HEK293 (cell line): Measurements from ENCODE around the gene EMP3.
A peak's percentile ranks its signal among the peaks of the same experiment; 100 is the strongest.

Source experiments
- HIC1 ChIP-seq: fragments of 450-650 bp; formaldehyde crosslinking; IDR thresholded peaks from 2 replicates; pipeline ENCODE4 v1.5.1; 2016; ENCODE audit warnings: missing biosample characterization, missing genetic modification characterization
- KLF9 ChIP-seq: fragments of 450-650 bp; formaldehyde crosslinking; IDR thresholded peaks from 2 replicates; pipeline ENCODE4 v1.5.1; 2016; ENCODE audit warnings: missing biosample characterization, missing genetic modification characterization, low read depth
- MEIS1 ChIP-seq: sonication (generic); formaldehyde crosslinking; IDR thresholded peaks from 2 replicates; pipeline ENCODE4 v1.8.1; 2022; ENCODE audit warnings: missing genetic modification reagents, mild to moderate bottlenecking, borderline replicate concordance
- SCRT2 ChIP-seq: fragments of 450-650 bp; formaldehyde crosslinking; IDR thresholded peaks from 2 replicates; pipeline ENCODE4 v1.5.1; 2016; ENCODE audit warnings: missing biosample characterization, missing genetic modification characterization
- ZBTB1 ChIP-seq: fragments of 450-650 bp; formaldehyde crosslinking; IDR thresholded peaks from 2 replicates; pipeline ENCODE4 v1.5.1; 2016; ENCODE audit warnings: missing biosample characterization, missing genetic modification characterization
- ZBTB20 ChIP-seq: fragments of 450-650 bp; formaldehyde crosslinking; IDR thresholded peaks from 2 replicates; pipeline ENCODE4 v1.5.1; 2016; ENCODE audit warnings: missing biosample characterization, missing genetic modification characterization
- ZBTB6 ChIP-seq: fragments of 450-650 bp; formaldehyde crosslinking; IDR thresholded peaks from 2 replicates; pipeline ENCODE4 v1.5.1; 2017; ENCODE audit warnings: missing biosample characterization, missing genetic modification characterization
- ZBTB7A ChIP-seq: fragments of 450-650 bp; formaldehyde crosslinking; IDR thresholded peaks from 2 replicates; pipeline ENCODE4 v1.5.1; 2016; ENCODE audit warnings: low read depth, missing biosample characterization, missing genetic modification characterization
- ZBTB8A ChIP-seq: fragments of 450-650 bp; formaldehyde crosslinking; IDR thresholded peaks from 2 replicates; pipeline ENCODE4 v1.5.1; 2016; ENCODE audit warnings: missing biosample characterization, missing genetic modification characterization
- ZFHX2 ChIP-seq: fragments of 450-650 bp; formaldehyde crosslinking; conservative IDR thresholded peaks from 2 replicates; pipeline ENCODE4 v1.5.1; 2016; ENCODE audit warnings: missing biosample characterization, missing genetic modification characterization
- ZNF146 ChIP-seq: fragments of 450-650 bp; formaldehyde crosslinking; IDR thresholded peaks from 2 replicates; pipeline ENCODE4 v1.5.1; 2016; ENCODE audit warnings: missing biosample characterization, missing genetic modification characterization
- ZNF341 ChIP-seq: fragments of 450-650 bp; formaldehyde crosslinking; IDR thresholded peaks from 2 replicates; pipeline ENCODE4; 2016; ENCODE audit warnings: low read depth, missing biosample characterization, missing genetic modification characterization
- ZNF354C ChIP-seq: fragments of 450-650 bp; formaldehyde crosslinking; IDR thresholded peaks from 2 replicates; pipeline ENCODE4 v1.5.1; 2016; ENCODE audit warnings: missing biosample characterization, missing genetic modification characterization, low read depth, borderline replicate concordance
- ZNF48 ChIP-seq: fragments of 450-650 bp; formaldehyde crosslinking; IDR thresholded peaks from 2 replicates; pipeline ENCODE4 v1.5.1; 2016; ENCODE audit warnings: missing biosample characterization, missing genetic modification characterization
- ZNF501 ChIP-seq: fragments of 450-650 bp; formaldehyde crosslinking; IDR thresholded peaks from 2 replicates; pipeline ENCODE4 v1.5.1; 2016; ENCODE audit warnings: missing biosample characterization, missing genetic modification characterization
- ZNF530 ChIP-seq: fragments of 450-650 bp; formaldehyde crosslinking; IDR thresholded peaks from 2 replicates; pipeline ENCODE4 v1.5.1; 2016; ENCODE audit warnings: low read depth, missing biosample characterization, missing genetic modification characterization
- ZNF544 ChIP-seq: fragments of 450-650 bp; formaldehyde crosslinking; IDR thresholded peaks from 2 replicates; pipeline ENCODE4 v1.5.0; 2017; ENCODE audit warnings: missing biosample characterization, missing genetic modification characterization
- ZNF555 ChIP-seq: fragments of 450-650 bp; formaldehyde crosslinking; conservative IDR thresholded peaks from 2 replicates; pipeline ENCODE4 v1.5.1; 2017; ENCODE audit warnings: missing biosample characterization, mild to moderate bottlenecking, missing genetic modification characterization, inconsistent platforms
- ZNF596 ChIP-seq: fragments of 450-650 bp; IDR thresholded peaks from 2 replicates; pipeline ENCODE4 v1.5.0; 2018; ENCODE audit warnings: missing biosample characterization, mild to moderate bottlenecking, missing genetic modification characterization, moderate library complexity
- ZNF660 ChIP-seq: fragments of 450-650 bp; IDR thresholded peaks from 2 replicates; pipeline ENCODE4 v1.5.1; 2018; ENCODE audit warnings: missing biosample characterization, mild to moderate bottlenecking, missing genetic modification characterization
- ZNF707 ChIP-seq: fragments of 450-650 bp; formaldehyde crosslinking; IDR thresholded peaks from 2 replicates; pipeline ENCODE4 v1.5.1; 2016; ENCODE audit warnings: missing biosample characterization, missing genetic modification characterization
- TF ChIP-seq, protein P1 (sequence below): IDR thresholded peaks from 2 replicates; pipeline ENCODE4 v1.6.1; 2011; ENCODE audit warnings: mild to moderate bottlenecking, low read depth, low read length, borderline replicate concordance
- TF ChIP-seq, protein P2 (sequence below): fragments of 450-650 bp; formaldehyde crosslinking; IDR thresholded peaks from 2 replicates; pipeline ENCODE4 v1.5.1; 2016; ENCODE audit warnings: missing biosample characterization, missing genetic modification characterization
- TF ChIP-seq, protein P3 (sequence below): fragments of 450-650 bp; formaldehyde crosslinking; conservative IDR thresholded peaks from 2 replicates; pipeline ENCODE4 v1.5.1; 2016; ENCODE audit warnings: low read depth, missing biosample characterization, missing genetic modification characterization
- TF ChIP-seq, protein P4 (sequence below): fragments of 450-650 bp; formaldehyde crosslinking; IDR thresholded peaks from 2 replicates; pipeline ENCODE4 v1.5.1; 2016; ENCODE audit warnings: missing biosample characterization, missing genetic modification characterization

EMP3 gene

GRCh38 chr19:48308631-48309586 lies 16.4 kb upstream of the EMP3 start (continued):
- TF ChIP-seq HIC1 (tag by site-specific recombination) = no peak
- TF ChIP-seq, protein P1, sequence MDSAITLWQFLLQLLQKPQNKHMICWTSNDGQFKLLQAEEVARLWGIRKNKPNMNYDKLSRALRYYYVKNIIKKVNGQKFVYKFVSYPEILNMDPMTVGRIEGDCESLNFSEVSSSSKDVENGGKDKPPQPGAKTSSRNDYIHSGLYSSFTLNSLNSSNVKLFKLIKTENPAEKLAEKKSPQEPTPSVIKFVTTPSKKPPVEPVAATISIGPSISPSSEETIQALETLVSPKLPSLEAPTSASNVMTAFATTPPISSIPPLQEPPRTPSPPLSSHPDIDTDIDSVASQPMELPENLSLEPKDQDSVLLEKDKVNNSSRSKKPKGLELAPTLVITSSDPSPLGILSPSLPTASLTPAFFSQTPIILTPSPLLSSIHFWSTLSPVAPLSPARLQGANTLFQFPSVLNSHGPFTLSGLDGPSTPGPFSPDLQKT = no peak
- no peak for TF ChIP-seq ZNF530
- TF ChIP-seq, protein P2, sequence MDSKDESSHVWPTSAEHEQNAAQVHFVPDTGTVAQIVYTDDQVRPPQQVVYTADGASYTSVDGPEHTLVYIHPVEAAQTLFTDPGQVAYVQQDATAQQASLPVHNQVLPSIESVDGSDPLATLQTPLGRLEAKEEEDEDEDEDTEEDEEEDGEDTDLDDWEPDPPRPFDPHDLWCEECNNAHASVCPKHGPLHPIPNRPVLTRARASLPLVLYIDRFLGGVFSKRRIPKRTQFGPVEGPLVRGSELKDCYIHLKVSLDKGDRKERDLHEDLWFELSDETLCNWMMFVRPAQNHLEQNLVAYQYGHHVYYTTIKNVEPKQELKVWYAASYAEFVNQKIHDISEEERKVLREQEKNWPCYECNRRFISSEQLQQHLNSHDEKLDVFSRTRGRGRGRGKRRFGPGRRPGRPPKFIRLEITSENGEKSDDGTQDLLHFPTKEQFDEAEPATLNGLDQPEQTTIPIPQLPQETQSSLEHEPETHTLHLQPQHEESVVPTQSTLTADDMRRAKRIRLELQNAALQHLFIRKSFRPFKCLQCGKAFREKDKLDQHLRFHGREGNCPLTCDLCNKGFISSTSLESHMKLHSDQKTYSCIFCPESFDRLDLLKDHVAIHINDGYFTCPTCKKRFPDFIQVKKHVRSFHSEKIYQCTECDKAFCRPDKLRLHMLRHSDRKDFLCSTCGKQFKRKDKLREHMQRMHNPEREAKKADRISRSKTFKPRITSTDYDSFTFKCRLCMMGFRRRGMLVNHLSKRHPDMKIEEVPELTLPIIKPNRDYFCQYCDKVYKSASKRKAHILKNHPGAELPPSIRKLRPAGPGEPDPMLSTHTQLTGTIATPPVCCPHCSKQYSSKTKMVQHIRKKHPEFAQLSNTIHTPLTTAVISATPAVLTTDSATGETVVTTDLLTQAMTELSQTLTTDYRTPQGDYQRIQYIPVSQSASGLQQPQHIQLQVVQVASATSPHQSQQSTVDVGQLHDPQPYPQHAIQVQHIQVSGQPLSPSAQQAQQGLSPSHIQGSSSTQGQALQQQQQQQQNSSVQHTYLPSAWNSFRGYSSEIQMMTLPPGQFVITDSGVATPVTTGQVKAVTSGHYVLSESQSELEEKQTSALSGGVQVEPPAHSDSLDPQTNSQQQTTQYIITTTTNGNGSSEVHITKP (tag by site-specific recombination) = peak; percentile 68
- peak; percentile 87 for TF ChIP-seq ZBTB20 (tag by site-specific recombination)
- no peak for TF ChIP-seq ZNF354C (tag by site-specific recombination)
- TF ChIP-seq ZNF707 = no peak
- no peak for TF ChIP-seq ZNF341
- TF ChIP-seq KLF9 = no peak
- no peak for TF ChIP-seq ZNF48 (tag by site-specific recombination)
- no peak for TF ChIP-seq ZBTB8A (tag by site-specific recombination)
- TF ChIP-seq, protein P3, sequence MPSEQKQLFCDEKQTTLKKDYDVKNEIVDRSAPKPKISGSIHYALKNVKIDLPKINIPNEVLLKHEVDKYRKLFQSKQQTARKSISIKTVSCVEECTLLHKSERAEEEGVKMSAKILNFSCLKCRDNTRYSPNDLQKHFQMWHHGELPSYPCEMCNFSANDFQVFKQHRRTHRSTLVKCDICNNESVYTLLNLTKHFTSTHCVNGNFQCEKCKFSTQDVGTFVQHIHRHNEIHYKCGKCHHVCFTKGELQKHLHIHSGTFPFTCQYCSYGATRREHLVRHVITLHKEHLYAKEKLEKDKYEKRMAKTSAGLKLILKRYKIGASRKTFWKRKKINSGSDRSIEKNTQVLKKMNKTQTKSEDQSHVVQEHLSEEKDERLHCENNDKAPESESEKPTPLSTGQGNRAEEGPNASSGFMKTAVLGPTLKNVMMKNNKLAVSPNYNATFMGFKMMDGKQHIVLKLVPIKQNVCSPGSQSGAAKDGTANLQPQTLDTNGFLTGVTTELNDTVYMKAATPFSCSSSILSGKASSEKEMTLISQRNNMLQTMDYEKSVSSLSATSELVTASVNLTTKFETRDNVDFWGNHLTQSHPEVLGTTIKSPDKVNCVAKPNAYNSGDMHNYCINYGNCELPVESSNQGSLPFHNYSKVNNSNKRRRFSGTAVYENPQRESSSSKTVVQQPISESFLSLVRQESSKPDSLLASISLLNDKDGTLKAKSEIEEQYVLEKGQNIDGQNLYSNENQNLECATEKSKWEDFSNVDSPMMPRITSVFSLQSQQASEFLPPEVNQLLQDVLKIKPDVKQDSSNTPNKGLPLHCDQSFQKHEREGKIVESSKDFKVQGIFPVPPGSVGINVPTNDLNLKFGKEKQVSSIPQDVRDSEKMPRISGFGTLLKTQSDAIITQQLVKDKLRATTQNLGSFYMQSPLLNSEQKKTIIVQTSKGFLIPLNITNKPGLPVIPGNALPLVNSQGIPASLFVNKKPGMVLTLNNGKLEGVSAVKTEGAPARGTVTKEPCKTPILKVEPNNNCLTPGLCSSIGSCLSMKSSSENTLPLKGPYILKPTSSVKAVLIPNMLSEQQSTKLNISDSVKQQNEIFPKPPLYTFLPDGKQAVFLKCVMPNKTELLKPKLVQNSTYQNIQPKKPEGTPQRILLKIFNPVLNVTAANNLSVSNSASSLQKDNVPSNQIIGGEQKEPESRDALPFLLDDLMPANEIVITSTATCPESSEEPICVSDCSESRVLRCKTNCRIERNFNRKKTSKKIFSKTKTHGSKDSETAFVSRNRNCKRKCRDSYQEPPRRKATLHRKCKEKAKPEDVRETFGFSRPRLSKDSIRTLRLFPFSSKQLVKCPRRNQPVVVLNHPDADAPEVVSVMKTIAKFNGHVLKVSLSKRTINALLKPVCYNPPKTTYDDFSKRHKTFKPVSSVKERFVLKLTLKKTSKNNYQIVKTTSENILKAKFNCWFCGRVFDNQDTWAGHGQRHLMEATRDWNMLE (tag by site-specific recombination) = no peak
- TF ChIP-seq ZNF501 (tag by site-specific recombination) = no peak
- no peak for TF ChIP-seq ZNF596 (tag by site-specific recombination)
- TF ChIP-seq ZBTB6 (tag by site-specific recombination) = no peak
- no peak for TF ChIP-seq SCRT2 (tag by site-specific recombination)
- no peak for TF ChIP-seq ZBTB1 (tag by site-specific recombination)
- no peak for TF ChIP-seq ZFHX2 (tag by site-specific recombination)
- TF ChIP-seq ZNF146 (tag by site-specific recombination) = no peak
- TF ChIP-seq ZNF555 (tag by site-specific recombination) = no peak
- TF ChIP-seq MEIS1 (CRISPR knock-in tag) = no peak
- no peak for TF ChIP-seq ZNF544
- no peak for TF ChIP-seq ZNF660 (tag by site-specific recombination)
- TF ChIP-seq ZBTB7A (tag by site-specific recombination) = no peak
- TF ChIP-seq, protein P4, sequence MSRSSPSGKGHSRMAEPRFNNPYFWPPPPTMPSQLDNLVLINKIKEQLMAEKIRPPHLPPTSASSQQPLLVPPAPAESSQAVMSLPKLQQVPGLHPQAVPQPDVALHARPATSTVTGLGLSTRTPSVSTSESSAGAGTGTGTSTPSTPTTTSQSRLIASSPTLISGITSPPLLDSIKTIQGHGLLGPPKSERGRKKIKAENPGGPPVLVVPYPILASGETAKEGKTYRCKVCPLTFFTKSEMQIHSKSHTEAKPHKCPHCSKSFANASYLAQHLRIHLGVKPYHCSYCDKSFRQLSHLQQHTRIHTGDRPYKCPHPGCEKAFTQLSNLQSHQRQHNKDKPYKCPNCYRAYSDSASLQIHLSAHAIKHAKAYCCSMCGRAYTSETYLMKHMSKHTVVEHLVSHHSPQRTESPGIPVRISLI (tag by site-specific recombination) = no peak
